Hematopoietic multipotent progenitor cell (in vitro differentiated cells): Measurements from ENCODE around the gene VN1R5. TPM values are rescaled to one million over a fixed set of nuclear protein-coding genes. Genes with fewer than 3 reads are reported as not detected.

Experiments
- DNase-seq, 3 donors: peaks; one replicate each; pipeline ENCODE4 v3.0.0-alpha.2; 2011 to 2015; ENCODE audit warnings: low read depth in 2 of 3, low spot score in 2 of 3
- small RNA-seq: library from RNA; depleted of rRNA; stranded (forward); fragments of <200 nt; gene quantifications from one replicate; pipeline ENCODE3, GENCODE V24; 2012
- total RNA-seq: library from RNA; depleted of rRNA; stranded (reverse); fragments of >200 nt; gene quantifications from one replicate; pipeline ENCODE4 v1.2.3, GENCODE V29; 2012

The VN1R5 gene
- total RNA-seq, 1 donor, result not detected

DNA sequence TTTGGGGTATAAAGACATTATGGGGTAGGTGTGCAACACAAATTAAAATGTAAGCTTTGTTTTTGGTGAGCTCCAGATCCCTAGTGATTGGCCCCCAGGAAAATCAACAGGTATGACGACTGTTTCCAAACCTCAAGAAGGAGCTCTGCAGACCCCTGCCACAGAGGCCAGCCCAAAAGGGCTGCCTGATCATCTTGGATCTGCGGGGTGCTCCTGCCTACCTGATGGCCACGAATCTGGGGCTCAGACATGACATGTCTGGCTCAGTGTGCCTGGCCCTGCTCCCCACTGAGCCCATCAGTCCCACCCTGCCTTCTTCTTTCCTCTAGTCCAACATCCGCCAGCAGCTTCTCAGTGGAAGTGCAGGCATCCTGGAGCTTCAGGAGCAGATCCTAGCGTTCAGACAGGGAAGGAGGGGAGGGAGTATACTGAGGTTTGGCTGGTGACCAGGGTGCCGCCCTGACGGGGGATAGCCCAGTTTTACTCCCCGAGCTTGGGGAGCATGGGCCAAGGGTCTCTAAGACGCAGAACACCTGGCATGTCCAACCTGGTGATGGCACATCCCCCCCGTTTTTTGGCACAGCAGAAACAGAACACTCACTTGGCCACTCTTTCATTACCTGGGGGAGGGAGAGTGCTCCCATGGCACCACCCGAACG is 44.0 kb downstream of the VN1R5 start:
- no peak for DNase-seq

DNA sequence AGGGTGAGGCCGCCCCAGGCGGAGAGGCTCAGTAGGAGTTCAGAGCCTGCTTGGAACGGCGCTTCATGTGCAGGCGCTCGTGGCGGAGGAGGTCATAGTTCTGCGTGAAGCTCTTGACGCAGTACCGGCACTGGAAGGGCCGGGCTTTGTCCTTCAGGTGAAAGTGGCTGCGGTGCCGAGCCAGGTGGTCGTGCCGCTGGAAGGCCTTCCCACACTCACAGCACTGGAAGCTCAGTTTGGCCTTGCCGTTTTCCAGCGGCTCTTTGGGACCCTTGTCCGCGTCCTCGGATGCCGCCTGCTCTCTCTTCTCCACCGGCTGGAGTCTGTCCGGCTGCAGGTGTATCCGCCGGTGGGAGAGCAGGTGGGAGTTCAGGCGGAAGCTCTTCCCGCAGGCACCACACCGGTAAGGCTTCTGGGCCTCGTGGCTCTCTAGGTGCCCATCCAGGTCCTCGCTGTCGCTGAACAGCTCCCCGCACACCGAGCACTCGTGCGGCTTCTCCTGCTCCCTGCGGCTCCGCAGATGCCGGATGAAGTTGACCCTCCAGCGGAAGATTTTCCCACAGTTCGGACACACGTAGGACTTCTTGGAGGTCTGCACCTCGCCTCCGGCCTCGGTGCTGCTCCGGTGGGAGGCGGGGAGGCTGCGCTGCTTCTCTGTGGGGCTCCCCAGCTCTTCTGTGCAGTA is 44.8 kb downstream of the VN1R5 start:
- DNase-seq, result no peak

DNA sequence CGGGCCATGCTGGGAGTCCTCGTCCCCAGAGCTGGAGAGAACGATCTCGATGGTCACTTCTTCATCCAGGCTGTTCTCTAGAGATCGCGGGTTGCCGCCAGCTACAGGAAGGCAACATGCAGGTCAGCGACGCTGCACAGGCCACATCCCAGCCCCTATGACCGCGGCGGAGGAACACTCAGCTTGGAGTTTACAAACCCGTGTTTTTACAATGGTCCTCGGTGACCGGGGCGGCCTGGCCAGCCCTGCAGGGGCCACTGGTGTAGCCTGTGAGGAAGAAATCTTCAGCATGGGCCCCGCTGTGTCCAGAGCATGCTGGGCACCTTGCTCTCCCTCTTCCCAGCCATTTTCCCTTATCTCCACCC is 45.3 kb downstream of the VN1R5 start:
- DNase-seq, result no peak

DNA sequence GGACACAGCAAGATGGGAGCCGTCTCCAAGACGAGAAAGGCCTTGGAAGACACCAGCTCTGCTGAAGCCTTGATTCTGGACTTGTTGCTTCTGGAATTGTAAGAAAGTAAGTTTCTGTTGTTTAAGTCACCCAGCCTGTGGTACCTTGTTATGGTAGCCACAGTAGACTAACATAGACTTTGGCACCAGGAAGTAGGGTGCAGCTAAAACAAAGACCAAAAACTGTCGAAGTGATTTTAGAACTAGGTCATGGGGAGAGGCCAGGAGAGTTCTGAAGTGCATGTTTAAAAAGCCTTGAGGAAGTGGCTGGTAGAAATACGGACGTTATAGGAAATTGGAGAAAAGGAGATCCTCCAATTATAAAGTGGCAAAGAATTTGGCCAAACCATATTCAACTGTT is 47.3 kb downstream of the VN1R5 start:
- no peak for DNase-seq

DNA sequence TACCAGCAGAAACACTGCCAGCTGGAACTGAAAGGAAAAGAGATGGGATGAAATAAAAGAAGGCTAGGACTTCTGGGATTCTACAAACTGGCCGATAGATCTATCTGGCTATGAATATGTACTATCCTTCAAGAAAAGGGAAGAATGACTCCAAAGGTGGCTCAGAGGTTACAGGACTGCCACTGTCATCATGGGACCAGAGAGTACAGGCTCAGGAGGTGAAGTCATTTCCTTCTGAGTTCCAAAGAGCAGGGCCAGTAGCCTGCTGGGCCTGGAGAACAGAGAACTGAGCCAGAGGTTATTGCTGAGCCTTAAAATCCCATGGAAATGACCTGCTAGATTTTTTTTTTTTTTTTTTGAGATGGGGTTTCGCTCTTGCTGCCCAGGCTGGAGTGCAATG is 48.2 kb downstream of the VN1R5 start:
- no peak for DNase-seq

Small RNA genes within 50 kb of the gene (small RNA-seq; reads per million reads assigned to genes)
- gene RF00019, result not detected

Other genes starting within 250 kb of the VN1R5 start
- 1.3 TPM for gene ZNF695, start 248.0 kb upstream of the VN1R5 start, total RNA-seq
- 1.1 TPM for gene ZNF670, start 177.3 kb upstream of the VN1R5 start, total RNA-seq
- gene ZNF669, start 151.7 kb upstream of the VN1R5 start, total RNA-seq, result 15.6 TPM
- 46.9 TPM for gene ZNF124, start 84.1 kb upstream of the VN1R5 start, total RNA-seq
- 53.1 TPM for gene ZNF496, start 75.8 kb downstream of the VN1R5 start, total RNA-seq
- gene NLRP3, start 160.1 kb downstream of the VN1R5 start, total RNA-seq, result 18.0 TPM
- not detected for gene OR2B11, start 202.0 kb downstream of the VN1R5 start, total RNA-seq